Peyer's patch (tissue), 4 donors: Measurements from ENCODE around the gene RSAD2.

ENCODE experiments used
- CTCF ChIP-seq, 6 experiments: fragments of 450-650 bp in 4 of 6; fragments of 200-600 bp in 2 of 6; sonication (generic) in 1 of 6; IDR thresholded peaks; one replicate each; pipeline ENCODE4 v1.5.1; 2017 to 2019; ENCODE audit warnings: antibody characterized with exemption in 6 of 6, mild to moderate bottlenecking in 3 of 6, moderate library complexity in 1 of 6
- POLR2A ChIP-seq, 2 donors: fragments of 450-650 bp; IDR thresholded peaks; one replicate each; pipeline ENCODE4 v1.5.1; 2017; ENCODE audit warnings: antibody characterized with exemption in 2 of 2, mild to moderate bottlenecking in 2 of 2, moderate library complexity in 2 of 2

DNA sequence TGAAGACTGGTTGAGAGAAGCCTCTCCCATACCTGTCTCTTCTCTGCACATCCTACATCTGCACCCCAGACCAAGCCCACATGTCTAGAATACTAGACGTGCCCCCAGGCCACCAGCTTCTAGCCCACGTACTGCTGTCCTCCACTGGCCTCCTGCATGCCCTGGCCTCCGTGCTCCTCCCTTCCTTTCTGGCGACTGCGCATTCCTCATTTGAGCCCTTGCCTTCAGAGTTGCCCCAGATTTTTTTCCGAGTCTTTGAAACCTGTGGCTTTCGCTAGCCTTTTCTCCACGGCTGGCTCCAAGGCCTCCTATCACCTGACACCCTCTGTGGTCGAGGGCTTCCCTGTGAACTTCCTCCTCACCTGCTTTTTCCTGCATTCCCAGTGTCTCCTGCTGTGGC lies 50.9 kb downstream of the RSAD2 start:
- TF ChIP-seq CTCF (IDR thresholded peaks at IDR 0.05) (no peak), POLR2A (IDR thresholded peaks at IDR 0.05) (no peak)
